Loucy (cell line): ENCODE data around the gene RPLP2.

Experiments used
- H2AFZ ChIP-seq: fragments of 200-600 bp; sonication (generic); 2 replicates; pipeline ENCODE4 v1.6.0; 2016; ENCODE audit warnings: antibody characterized with exemption, mild to moderate bottlenecking, low read length, moderate library complexity
- H3F3A ChIP-seq: fragments of 200-600 bp; 2 replicates; pipeline ENCODE4 v1.6.0; 2016; ENCODE audit warnings: antibody characterized with exemption, low read depth, mild to moderate bottlenecking
- H3K27me3 ChIP-seq: fragments of 200-600 bp; sonication (generic); 2 replicates; pipeline ENCODE4 v1.6.1; 2014; ENCODE audit warnings: low read length, mild to moderate bottlenecking; ENCODE audit not compliant: insufficient read depth, poor library complexity, severe bottlenecking
- H3K36me3 ChIP-seq: fragments of 200-600 bp; sonication (generic); 2 replicates; pipeline ENCODE4 v1.6.1; 2016; ENCODE audit warnings: low read length; ENCODE audit not compliant: insufficient read depth
- H3K4me1 ChIP-seq: fragments of 200-600 bp; sonication (generic); 2 replicates; pipeline ENCODE4 v1.5.1; 2014; ENCODE audit warnings: low read length, mild to moderate bottlenecking; ENCODE audit not compliant: insufficient read depth, poor library complexity, severe bottlenecking
- H3K4me2 ChIP-seq: fragments of 200-600 bp; sonication (generic); 2 replicates; pipeline ENCODE4 v1.6.0; 2014; ENCODE audit warnings: antibody characterized with exemption, low read length, low read depth, mild to moderate bottlenecking; ENCODE audit not compliant: poor library complexity, severe bottlenecking
- H3K4me3 ChIP-seq: fragments of 200-600 bp; sonication (generic); 2 replicates; pipeline ENCODE4 v1.5.1; 2014; ENCODE audit warnings: low read length, mild to moderate bottlenecking, mixed read lengths; ENCODE audit not compliant: poor library complexity, severe bottlenecking
- H3K79me2 ChIP-seq: fragments of 200-600 bp; sonication (generic); 2 replicates; pipeline ENCODE4 v1.6.1; 2014; ENCODE audit warnings: low read length; ENCODE audit not compliant: insufficient read depth
- H3K9ac ChIP-seq: fragments of 200-600 bp; sonication (generic); 2 replicates; pipeline ENCODE4 v1.6.0; 2014; ENCODE audit warnings: mild to moderate bottlenecking, low read depth, low read length, moderate library complexity; ENCODE audit not compliant: poor library complexity, severe bottlenecking
- H3K9me2 ChIP-seq: fragments of 200-600 bp; sonication (generic); replicated peaks from 2 replicates; pipeline ENCODE4 v1.6.1; 2016; ENCODE audit warnings: low read depth, low read length, mixed read lengths
- H3K9me3 ChIP-seq: fragments of 200-600 bp; sonication (generic); 2 replicates; pipeline ENCODE4 v1.6.1; 2014; ENCODE audit warnings: mild to moderate bottlenecking, antibody characterized with exemption, low read length, low read depth; ENCODE audit not compliant: insufficient read depth
- H4K20me1 ChIP-seq: fragments of 200-600 bp; sonication (generic); 2 replicates; pipeline ENCODE4 v1.6.0; 2014; ENCODE audit warnings: antibody characterized with exemption, low read length, mild to moderate bottlenecking; ENCODE audit not compliant: insufficient read depth, poor library complexity, severe bottlenecking
- CTCF ChIP-seq: fragments of 200-600 bp; sonication (generic); conservative IDR thresholded peaks from 2 replicates; pipeline ENCODE4 v1.5.1; 2014; ENCODE audit warnings: mild to moderate bottlenecking, antibody characterized with exemption, low read length
- EZH2phosphoT487 ChIP-seq: fragments of 200-600 bp; IDR thresholded peaks from 2 replicates; pipeline ENCODE4 v1.6.1; 2018; ENCODE audit warnings: antibody characterized with exemption, mild to moderate bottlenecking, moderate library complexity, borderline replicate concordance

The RPLP2 gene

GRCh38 chr11:825366-826226 is 15.8 kb downstream of the RPLP2 start:
- Histone ChIP-seq H3K4me2 (peak overlapping the region; percentile 92), H3K4me3 (no peak overlapping the region)

GRCh38 chr11:826227-826621 is 16.5 kb downstream of the RPLP2 start:
- Histone ChIP-seq H3K9me2 (no peaks in the 10 kb centered on the region), H3K4me3 (peak overlapping the region; percentile 81), H3F3A (no peaks in the 10 kb centered on the region), H3K9ac (peak overlapping the region; percentile 88), H3K4me1 (peaks cover 25% of the 10 kb centered on the region), H3K4me2 (peak overlapping the region; percentile 92), H3K79me2 (peaks cover 18% of the 10 kb centered on the region), H4K20me1 (peaks cover 10% of the 10 kb centered on the region), H2AFZ (peak overlapping the region; percentile 85; the same call in 1 of the 2 replicates), H3K36me3 (no peaks in the 10 kb centered on the region), H3K9me3 (no peaks in the 10 kb centered on the region), H3K27me3 (no peaks in the 10 kb centered on the region)
- TF ChIP-seq CTCF (no peak), EZH2phosphoT487 (no peak)

More at GRCh38 chr11:825366-826226, 15.8 kb downstream of the RPLP2 start:
- no peaks in the 10 kb centered on the region for H3K9me2 ChIP-seq
- H2AFZ ChIP-seq, result no peak overlapping the region
- peaks cover 16% of the 10 kb centered on the region for H4K20me1 ChIP-seq
- peak overlapping the region; percentile 88 for H3K9ac ChIP-seq
- TF ChIP-seq CTCF, result no peak
- no peak for TF ChIP-seq EZH2phosphoT487
- H3K27me3 ChIP-seq, result no peaks in the 10 kb centered on the region
- no peaks in the 10 kb centered on the region for H3K9me3 ChIP-seq
- peaks cover 30% of the 10 kb centered on the region for H3K4me1 ChIP-seq
- H3K36me3 ChIP-seq, result no peaks in the 10 kb centered on the region
- H3F3A ChIP-seq, result no peaks in the 10 kb centered on the region
- H3K79me2 ChIP-seq, result peaks cover 24% of the 10 kb centered on the region

GRCh38 chr11:826836-827145 is 17.0 kb downstream of the RPLP2 start:
- peaks cover 25% of the 10 kb centered on the region for H3K4me1 ChIP-seq
- TF ChIP-seq EZH2phosphoT487 (no peak), CTCF (no peak)
- no peaks in the 10 kb centered on the region for H3K36me3 ChIP-seq
- H3K4me3 ChIP-seq, result peak overlapping the region; percentile 81
- no peaks in the 10 kb centered on the region for H3K27me3 ChIP-seq
- peak overlapping the region; percentile 88 for H3K9ac ChIP-seq
- peak overlapping the region; percentile 92 for H3K4me2 ChIP-seq
- H3F3A ChIP-seq, result no peaks in the 10 kb centered on the region
- H3K79me2 ChIP-seq, result peaks cover 12% of the 10 kb centered on the region; the same call in 1 of the 2 replicates
- H4K20me1 ChIP-seq, result peaks cover 5% of the 10 kb centered on the region
- H3K9me2 ChIP-seq, result no peaks in the 10 kb centered on the region
- H2AFZ ChIP-seq, result peak overlapping the region; percentile 85
- no peaks in the 10 kb centered on the region for H3K9me3 ChIP-seq
